ENCODE measurements around the gene TCEA2.

TCEA2 gene

DNA sequence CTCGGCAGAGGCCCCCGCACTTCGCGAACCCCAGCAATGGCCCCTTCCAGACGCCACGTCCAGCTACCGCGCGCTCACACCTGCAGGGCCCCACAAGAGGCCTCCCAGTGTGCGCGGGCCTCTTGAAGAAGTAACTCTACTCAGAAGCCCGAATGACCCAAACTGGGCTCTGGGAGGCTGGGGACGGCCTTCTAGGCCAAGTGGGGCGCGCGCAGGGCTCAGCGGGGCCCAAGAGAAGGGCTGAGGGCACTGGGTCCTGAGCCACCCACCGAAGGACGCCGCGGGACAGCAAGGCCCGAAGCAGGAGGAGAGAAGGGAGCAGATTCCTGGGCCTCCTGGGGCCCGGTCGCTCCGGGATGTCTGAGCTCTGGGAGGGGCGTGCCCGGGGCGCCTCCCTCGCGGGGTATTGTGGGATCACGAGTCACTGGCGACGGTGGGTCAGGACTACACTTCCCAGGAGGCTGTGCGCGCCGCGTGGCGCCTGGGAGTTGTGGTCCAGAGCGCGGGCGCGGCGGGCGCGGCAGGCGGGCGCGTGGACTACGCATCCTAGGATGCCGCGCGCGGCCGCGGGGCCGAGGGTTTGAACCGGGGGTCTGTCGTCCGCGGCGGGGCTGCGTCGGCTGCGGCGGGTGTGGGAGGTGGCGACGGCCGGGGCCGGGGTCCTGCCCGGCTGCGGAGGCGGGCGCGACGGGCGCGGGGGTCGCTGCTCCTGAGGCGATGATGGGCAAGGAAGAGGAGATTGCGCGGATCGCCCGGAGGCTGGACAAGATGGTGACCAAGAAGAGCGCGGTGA is at the start of gene TCEA2:
TSS of gene TCEA2 (plus strand) at position 603 of the 793 bp plus-strand sequence. CDS start at position 718, 115 bp downstream.
- TF ChIP-seq, protein P1, sequence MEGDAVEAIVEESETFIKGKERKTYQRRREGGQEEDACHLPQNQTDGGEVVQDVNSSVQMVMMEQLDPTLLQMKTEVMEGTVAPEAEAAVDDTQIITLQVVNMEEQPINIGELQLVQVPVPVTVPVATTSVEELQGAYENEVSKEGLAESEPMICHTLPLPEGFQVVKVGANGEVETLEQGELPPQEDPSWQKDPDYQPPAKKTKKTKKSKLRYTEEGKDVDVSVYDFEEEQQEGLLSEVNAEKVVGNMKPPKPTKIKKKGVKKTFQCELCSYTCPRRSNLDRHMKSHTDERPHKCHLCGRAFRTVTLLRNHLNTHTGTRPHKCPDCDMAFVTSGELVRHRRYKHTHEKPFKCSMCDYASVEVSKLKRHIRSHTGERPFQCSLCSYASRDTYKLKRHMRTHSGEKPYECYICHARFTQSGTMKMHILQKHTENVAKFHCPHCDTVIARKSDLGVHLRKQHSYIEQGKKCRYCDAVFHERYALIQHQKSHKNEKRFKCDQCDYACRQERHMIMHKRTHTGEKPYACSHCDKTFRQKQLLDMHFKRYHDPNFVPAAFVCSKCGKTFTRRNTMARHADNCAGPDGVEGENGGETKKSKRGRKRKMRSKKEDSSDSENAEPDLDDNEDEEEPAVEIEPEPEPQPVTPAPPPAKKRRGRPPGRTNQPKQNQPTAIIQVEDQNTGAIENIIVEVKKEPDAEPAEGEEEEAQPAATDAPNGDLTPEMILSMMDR (IDR thresholded peaks at IDR 0.05; ENCODE audit: extremely low read depth, missing control alignments), result no peak
- peak; percentile 98 for DNase-seq (ENCODE audit: low spot score)

DNA sequence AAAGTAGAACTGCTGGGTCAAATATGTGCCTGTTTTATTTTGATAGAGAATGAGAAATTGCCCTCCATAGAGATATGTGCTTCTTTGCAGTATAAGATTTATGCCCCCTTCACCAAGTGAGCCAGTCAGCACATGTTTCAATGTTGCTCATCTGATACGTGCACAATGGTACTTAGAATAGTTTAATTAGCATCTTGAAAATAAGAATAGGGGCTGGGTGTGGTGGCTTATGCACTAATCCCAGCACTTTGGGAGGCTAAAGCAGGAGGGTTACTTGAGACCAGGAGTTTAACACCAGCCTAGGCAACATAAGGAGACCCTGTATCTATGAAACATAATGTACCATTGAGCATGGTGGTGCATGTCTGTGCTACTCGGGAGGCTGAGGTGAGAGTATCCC is 47.4 kb upstream of the TCEA2 start:
- TF ChIP-seq, protein P1 (IDR thresholded peaks at IDR 0.05; ENCODE audit: extremely low read depth, missing control alignments), result no peak
- DNase-seq (ENCODE audit: low spot score), result no peak

DNA sequence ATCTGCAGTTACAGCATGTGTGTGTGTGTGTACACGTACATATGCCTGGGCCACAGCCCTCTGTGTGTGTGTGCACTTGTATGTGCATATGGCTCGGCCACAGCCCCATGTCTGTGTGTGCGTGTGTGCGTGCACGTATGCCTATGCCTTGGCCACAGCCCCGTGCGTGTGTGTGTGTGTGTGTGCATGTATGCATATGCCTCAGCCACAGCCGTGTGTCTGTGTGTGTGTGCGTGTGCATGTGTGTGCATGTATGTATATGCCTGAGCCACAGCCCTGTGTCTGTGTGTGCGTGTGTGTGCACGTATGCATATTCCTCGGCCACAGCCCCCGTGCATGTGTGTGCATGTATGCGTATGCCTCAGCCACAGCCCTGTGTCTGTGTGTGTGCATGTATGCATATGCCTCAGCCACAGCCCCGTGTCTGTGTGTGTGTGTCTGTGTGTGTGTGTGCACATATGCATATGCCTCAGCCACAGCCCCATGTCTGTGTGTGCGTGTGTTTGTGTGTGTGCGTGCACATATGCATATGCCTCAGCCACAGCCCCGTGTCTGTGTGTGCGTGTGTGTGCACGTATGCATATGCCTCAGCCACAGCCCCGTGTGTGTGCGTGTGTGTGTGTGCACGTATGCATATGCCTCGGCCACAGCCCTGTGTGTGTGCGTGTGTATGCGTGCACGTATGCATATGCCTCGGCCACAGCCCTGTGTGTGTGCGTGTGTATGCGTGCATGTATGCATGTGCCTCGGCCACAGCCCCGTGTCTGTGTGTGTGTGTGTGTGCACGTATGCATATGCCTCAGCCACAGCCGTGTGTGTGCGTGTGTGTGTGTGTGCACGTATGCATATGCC is 41.6 kb upstream of the TCEA2 start:
- DNase-seq (ENCODE audit: low spot score), result no peak
- TF ChIP-seq, protein P1 (IDR thresholded peaks at IDR 0.05; ENCODE audit: extremely low read depth, missing control alignments), result no peak

DNA sequence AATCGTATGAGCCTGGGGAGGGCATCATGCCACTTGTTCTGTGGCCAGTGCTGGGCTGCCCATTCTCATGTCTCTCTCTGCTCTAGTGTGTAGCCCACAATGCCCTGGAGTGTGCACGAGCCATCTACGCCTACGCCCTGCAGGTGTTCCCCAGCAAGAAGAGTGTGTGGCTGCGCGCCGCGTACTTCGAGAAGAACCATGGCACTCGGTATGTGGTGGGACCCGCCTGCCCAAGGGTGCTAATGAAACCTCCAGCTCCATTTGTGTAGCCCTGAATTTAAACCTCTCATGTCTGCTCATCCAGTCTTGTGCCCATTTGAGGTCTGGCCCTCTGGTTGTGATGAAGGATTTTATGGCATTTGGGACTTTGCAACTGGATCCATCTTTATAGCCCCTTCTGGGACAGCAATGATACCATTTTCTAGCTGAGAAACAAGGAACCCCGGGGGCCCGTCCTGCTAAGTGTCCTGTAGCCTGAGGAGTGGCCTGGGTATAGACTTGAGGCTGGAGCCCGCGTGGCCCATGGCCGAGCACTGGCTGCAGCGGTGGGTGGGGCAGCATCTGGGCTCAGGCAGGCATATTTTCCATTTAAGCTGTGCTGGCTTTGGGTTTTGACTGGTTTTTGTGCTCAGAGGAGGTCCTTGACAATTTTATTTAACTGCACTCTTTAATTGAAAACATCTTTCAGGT is 40.2 kb upstream of the TCEA2 start:
- no peak for DNase-seq (ENCODE audit: low spot score)
- TF ChIP-seq, protein P1 (IDR thresholded peaks at IDR 0.05; ENCODE audit: extremely low read depth, missing control alignments), result no peak

DNA sequence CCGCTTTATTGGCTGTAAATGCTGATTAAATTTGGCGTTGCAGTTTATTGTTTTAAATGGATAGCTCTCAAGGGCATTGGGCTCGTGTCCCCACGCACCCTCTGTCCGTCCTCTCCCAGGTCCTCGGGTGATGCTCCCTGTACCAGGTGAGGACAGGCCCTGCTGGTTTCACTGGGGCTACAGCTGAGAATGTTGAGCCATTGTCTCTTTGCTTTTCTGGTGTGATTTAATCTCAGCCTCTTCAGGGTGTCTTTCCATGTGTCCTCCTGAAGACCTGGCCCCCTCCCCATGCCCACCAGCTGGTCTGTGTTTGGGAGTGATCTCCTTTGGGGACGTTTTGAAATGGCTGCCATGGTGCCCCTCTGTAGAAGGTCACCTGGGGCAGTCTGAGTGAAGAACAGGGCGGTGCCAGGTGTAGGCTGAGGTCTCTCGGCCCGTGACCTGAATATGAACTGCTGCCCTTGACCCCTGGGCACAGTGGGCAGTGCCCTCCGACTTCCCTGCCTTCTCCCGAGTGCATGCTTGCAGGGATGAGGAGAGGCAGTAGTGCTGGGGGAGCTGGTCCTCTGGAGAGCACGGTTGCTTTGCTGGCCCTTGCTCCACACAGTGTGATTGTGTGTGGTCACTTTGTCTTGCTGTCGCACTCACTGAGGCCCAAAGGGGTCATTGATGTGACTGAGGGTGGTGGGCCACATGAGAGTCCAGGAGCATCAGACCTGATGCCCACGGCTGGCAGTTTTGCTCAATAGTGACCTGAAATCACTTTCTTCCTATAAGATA is 39.4 kb upstream of the TCEA2 start:
- TF ChIP-seq, protein P1 (IDR thresholded peaks at IDR 0.05; ENCODE audit: extremely low read depth, missing control alignments), result no peak
- no peak for DNase-seq (ENCODE audit: low spot score)

DNA sequence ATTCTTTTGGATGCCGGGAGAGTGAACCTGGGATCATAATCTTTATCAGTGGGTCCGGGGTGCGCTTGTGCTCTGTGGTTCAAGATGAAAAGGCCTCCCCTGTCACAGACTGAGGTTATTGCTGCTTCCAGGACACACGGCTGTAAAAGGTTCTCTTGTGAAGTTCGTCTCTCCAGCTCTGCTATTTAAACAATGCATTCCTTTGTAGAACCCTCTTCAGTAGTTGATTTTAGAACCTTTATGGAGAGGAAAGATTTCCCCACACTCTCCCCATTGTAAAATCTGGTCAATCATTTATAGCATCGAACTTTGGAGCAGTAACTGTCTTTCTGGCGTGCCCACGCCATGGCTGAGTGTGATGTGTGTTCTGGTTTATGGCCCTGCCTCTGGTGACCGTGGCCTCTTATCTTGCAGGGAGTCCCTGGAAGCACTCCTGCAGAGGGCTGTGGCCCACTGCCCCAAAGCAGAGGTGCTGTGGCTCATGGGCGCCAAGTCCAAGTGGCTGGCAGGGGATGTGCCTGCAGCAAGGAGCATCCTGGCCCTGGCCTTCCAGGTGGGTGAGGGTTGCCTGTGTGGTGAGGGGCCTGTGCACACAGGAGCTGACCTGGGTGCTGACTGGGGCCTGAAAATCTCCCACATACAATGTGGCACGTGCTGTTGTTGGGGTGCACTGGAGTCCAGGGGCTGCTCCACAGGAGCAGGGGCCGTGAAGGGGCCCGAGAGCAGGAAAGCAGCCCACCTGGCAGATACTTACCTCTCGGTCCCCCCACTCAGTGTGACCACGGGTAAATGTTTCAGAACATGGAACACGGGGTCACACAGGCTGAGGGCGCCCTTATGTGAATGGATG is 38.6 kb upstream of the TCEA2 start:
- no peak for DNase-seq (ENCODE audit: low spot score)
- TF ChIP-seq, protein P1 (IDR thresholded peaks at IDR 0.05; ENCODE audit: extremely low read depth, missing control alignments), result no peak
